BLaER1 treated with 17β-estradiol and CSF1 and Interleukin-3, amounts not matched to agents 10 nM and 100 nM (cell line): Measurements from ENCODE around the gene GRK5.

Experiments used
- H3K27ac ChIP-seq, 11 experiments: shearing (Covaris generic); formaldehyde crosslinking; 2 replicates each; pipeline ENCODE4 v1.8.1; 2022
- H3K27me3 ChIP-seq, 11 experiments: shearing (Covaris generic); formaldehyde crosslinking; 2 replicates each; pipeline ENCODE4 v1.8.1; 2022
- H3K36me3 ChIP-seq, 11 experiments: shearing (Covaris generic); formaldehyde crosslinking; 2 replicates each; pipeline ENCODE4 v1.8.1; 2022
- H3K4me1 ChIP-seq, 10 experiments: shearing (Covaris generic); formaldehyde crosslinking; 2 replicates each; pipeline ENCODE4 v1.8.1; 2022
- H3K4me2 ChIP-seq, 11 experiments: shearing (Covaris generic); formaldehyde crosslinking; 2 replicates each; pipeline ENCODE4 v1.8.1; 2022
- H3K4me3 ChIP-seq, 10 experiments: shearing (Covaris generic); formaldehyde crosslinking; 2 replicates each; pipeline ENCODE4 v1.8.1; 2022
- H3K9ac ChIP-seq, 11 experiments: shearing (Covaris generic); formaldehyde crosslinking; 2 replicates each; pipeline ENCODE4 v1.8.1; 2022
- H3K9me3 ChIP-seq, 11 experiments: shearing (Covaris generic); formaldehyde crosslinking; replicated peaks in 1 of 11; 2 replicates each; pipeline ENCODE4 v1.8.1; 2022
- H4K20me1 ChIP-seq, 11 experiments: shearing (Covaris generic); formaldehyde crosslinking; 2 replicates each; pipeline ENCODE4 v1.8.1; 2022
- Cebpa-rat ChIP-seq, 11 experiments: shearing (Covaris generic); IDR thresholded peaks; 2 replicates each; pipeline ENCODE4 v1.8.1; 2022

GRK5 gene

DNA sequence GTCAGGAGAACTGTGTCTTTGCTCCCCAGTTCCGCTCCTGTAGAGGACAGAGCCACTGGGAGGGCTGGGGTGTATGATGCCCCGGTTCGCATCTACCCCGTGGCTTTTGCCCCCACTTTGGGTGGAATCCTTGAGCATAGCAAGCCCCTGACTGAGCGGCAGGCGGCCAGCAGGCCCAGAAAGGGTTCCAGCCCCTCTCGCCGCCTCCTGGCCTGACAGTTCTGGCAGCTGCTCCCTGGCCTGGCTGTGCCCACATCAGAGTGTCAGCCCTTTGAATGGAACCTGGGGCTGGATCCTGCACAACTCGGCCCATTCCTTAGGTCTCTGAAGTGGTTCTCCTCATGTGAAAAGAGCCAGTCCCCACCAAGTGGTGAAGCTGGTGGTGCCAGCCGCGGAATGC is 106.7 kb downstream of the GRK5 start:
- Histone ChIP-seq H3K27ac (peak overlapping the region in 2 of 11 experiments; percentile 9 to 28; a peak in 1 of 22 replicates), H3K9me3 (no peaks in the 10 kb centered on the region), H3K4me3 (no peak overlapping the region), H3K4me1 (peaks cover 38 to 70% (median 48%) of the 10 kb centered on the region in 10 experiments), H4K20me1 (peaks cover 0 to 96% (median 55%) of the 10 kb centered on the region in 11 experiments; a peak in 19 of 22 replicates), H3K9ac (peak overlapping the region in 4 of 11 experiments; percentile 8 to 36 (median 15); a peak in 1 of 22 replicates), H3K27me3 (peaks cover 88 to 100% (median 96%) of the 10 kb centered on the region in 11 experiments), H3K4me2 (peak overlapping the region; percentile 37 to 85 (median 71)), H3K36me3 (no peaks in the 10 kb centered on the region)
- no peak for TF ChIP-seq Cebpa-rat (IDR thresholded peaks at IDR 0.05)

GRCh38 chr10:119314486-119314885 is 107.1 kb downstream of the GRK5 start:
- Histone ChIP-seq H3K9ac (no peak overlapping the region), H3K27me3 (peaks cover 91 to 100% (median 96%) of the 10 kb centered on the region in 11 experiments), H3K27ac (no peak overlapping the region), H3K9me3 (no peaks in the 10 kb centered on the region), H3K4me1 (peaks cover 35 to 66% (median 43%) of the 10 kb centered on the region in 10 experiments), H3K4me3 (no peak overlapping the region), H3K36me3 (no peaks in the 10 kb centered on the region), H4K20me1 (peaks cover 0 to 96% (median 57%) of the 10 kb centered on the region in 11 experiments; a peak in 19 of 22 replicates), H3K4me2 (peak overlapping the region in 10 of 11 experiments; percentile 37 to 85 (median 70); a peak in 19 of 22 replicates)
- TF ChIP-seq Cebpa-rat (IDR thresholded peaks at IDR 0.05) = no peak

DNA sequence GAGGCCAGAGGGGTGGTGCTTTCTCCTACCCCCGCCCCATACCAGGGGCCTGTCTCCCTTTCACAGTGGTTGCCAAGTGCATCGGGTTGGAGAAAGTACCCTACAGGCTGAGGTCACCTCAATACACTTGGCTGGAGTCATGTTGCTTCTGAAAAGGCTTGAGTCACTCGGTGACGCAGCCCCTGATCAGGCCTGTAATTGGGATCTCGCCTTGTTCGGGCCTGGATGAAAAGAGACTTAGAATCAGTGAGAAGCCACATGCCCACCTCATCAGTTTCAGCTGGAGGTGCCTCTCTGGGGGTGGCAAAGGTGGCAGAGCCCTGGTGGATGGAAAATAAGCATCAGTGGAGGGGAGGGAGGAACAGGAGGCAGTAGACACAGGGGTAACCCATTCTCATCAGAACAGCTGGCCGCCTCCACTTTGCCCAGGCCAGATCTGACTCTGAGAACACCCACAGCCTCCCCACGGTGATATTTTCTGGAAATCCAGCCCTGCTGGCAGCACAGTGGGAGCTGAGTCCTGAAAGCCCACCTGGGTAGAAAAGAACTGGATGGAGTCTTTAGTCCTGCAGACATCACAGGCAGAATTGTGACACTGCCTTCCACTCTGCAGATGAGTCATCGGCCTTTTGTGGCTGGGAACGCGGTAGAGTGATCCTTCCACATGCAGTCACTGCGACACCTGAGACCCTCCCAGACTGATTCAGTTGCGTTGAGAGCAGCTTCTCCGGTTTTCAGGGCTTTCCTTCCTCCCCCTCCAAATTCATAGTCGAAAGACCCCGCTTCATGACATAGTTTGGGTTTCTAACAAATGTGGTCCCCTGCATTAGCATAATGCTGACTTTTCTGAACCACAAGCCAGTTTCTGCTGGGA is 108.0 kb downstream of the GRK5 start:
- no peak overlapping the region for H3K27ac ChIP-seq
- H3K9me3 ChIP-seq = no peaks in the 10 kb centered on the region
- TF ChIP-seq Cebpa-rat (IDR thresholded peaks at IDR 0.05) = peak in 3 of 11 experiments; percentile 12 to 38 (median 18); a peak in 2 of 22 replicates
- no peaks in the 10 kb centered on the region for H3K36me3 ChIP-seq
- H3K4me1 ChIP-seq = peaks cover 33 to 62% (median 39%) of the 10 kb centered on the region in 10 experiments
- peak overlapping the region; percentile 25 to 78 (median 66); a peak in 19 of 22 replicates for H3K4me2 ChIP-seq
- H3K4me3 ChIP-seq = no peak overlapping the region
- no peak overlapping the region for H3K9ac ChIP-seq
- H3K27me3 ChIP-seq = peaks cover 90 to 100% (median 96%) of the 10 kb centered on the region in 11 experiments
- H4K20me1 ChIP-seq = peaks cover 0 to 98% (median 65%) of the 10 kb centered on the region in 11 experiments; a peak in 19 of 22 replicates

- Histone ChIP-seq H3K36me3 (no peaks in the 10 kb centered on the region), H3K4me3 (no peak overlapping the region), H3K4me2 (peak overlapping the region; percentile 8 to 78 (median 66); a peak in 16 of 22 replicates), H4K20me1 (peaks cover 0 to 98% (median 65%) of the 10 kb centered on the region in 11 experiments; a peak in 19 of 22 replicates), H3K4me1 (peaks cover 33 to 62% (median 37%) of the 10 kb centered on the region in 10 experiments), H3K27me3 (peaks cover 90 to 98% (median 93%) of the 10 kb centered on the region in 11 experiments), H3K9me3 (no peaks in the 10 kb centered on the region), H3K27ac (no peak overlapping the region; a peak in 1 of 22 replicates), H3K9ac (no peak overlapping the region)
- no peak for TF ChIP-seq Cebpa-rat (IDR thresholded peaks at IDR 0.05)
Measured at GRCh38 chr10:119316002-119316358, 108.6 kb downstream of the GRK5 start.

- H3K36me3 ChIP-seq = no peaks in the 10 kb centered on the region
- peaks cover 33 to 65% (median 39%) of the 10 kb centered on the region in 10 experiments for H3K4me1 ChIP-seq
- H3K9me3 ChIP-seq = no peaks in the 10 kb centered on the region
- no peak overlapping the region for H3K27ac ChIP-seq
- H3K4me3 ChIP-seq = no peak overlapping the region
- H3K27me3 ChIP-seq = peaks cover 84 to 91% (median 87%) of the 10 kb centered on the region in 11 experiments
- H3K4me2 ChIP-seq = peak overlapping the region in 2 of 11 experiments; percentile 2 to 21; a peak in 1 of 22 replicates
- no peak overlapping the region for H3K9ac ChIP-seq
- no peak for TF ChIP-seq Cebpa-rat (IDR thresholded peaks at IDR 0.05)
- H4K20me1 ChIP-seq = peaks cover 0 to 93% (median 65%) of the 10 kb centered on the region in 11 experiments; a peak in 19 of 22 replicates
Measured at GRCh38 chr10:119316729-119317097, 109.3 kb downstream of the GRK5 start.

- H3K4me1 ChIP-seq = peaks cover 26 to 49% (median 30%) of the 10 kb centered on the region in 10 experiments
- no peak overlapping the region for H3K4me3 ChIP-seq
- no peak for TF ChIP-seq Cebpa-rat (IDR thresholded peaks at IDR 0.05)
- H3K9me3 ChIP-seq = no peaks in the 10 kb centered on the region
- H3K27me3 ChIP-seq = peaks cover 66 to 75% (median 71%) of the 10 kb centered on the region in 11 experiments
- H3K4me2 ChIP-seq = 0 out of 22 replicates have a peak overlapping the region, but pooled peaks of 1 of the 11 experiments have one; percentile 3
- no peak overlapping the region for H3K9ac ChIP-seq
- H3K36me3 ChIP-seq = no peaks in the 10 kb centered on the region
- H4K20me1 ChIP-seq = peaks cover 0 to 88% (median 51%) of the 10 kb centered on the region in 11 experiments; a peak in 19 of 22 replicates
- H3K27ac ChIP-seq = no peak overlapping the region
Measured at GRCh38 chr10:119318411-119319160, 111.2 kb downstream of the GRK5 start.

- H3K9me3 ChIP-seq = no peaks in the 10 kb centered on the region
- H3K4me1 ChIP-seq = peaks cover 18 to 42% (median 22%) of the 10 kb centered on the region in 10 experiments
- H3K27me3 ChIP-seq = peaks cover 58 to 70% (median 64%) of the 10 kb centered on the region in 11 experiments
- H3K4me3 ChIP-seq = no peak overlapping the region
- no peak for TF ChIP-seq Cebpa-rat (IDR thresholded peaks at IDR 0.05)
- H4K20me1 ChIP-seq = peaks cover 0 to 85% (median 43%) of the 10 kb centered on the region in 11 experiments; a peak in 19 of 22 replicates
- no peak overlapping the region for H3K9ac ChIP-seq
- no peaks in the 10 kb centered on the region for H3K36me3 ChIP-seq
- H3K4me2 ChIP-seq = 0 out of 22 replicates have a peak overlapping the region, but pooled peaks of 1 of the 11 experiments have one; percentile 3
- H3K27ac ChIP-seq = no peak overlapping the region
Measured at GRCh38 chr10:119319161-119319919, 112.0 kb downstream of the GRK5 start.

DNA sequence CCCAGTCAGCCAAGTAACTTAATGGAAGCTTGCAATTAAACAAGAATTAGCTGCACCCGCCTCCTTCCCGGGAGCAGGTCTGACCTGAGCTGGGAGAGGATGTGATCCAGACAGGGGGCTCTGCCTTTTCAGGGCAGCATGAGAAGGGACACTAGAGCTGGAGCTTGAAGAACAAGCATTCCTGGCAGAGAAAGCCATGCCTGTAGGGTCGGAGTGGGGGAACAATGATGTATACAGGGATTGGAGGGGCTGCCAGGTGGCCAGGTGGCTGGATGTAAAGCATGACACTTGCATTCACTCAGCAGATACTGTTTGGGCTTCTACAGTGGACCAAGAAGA is 112.5 kb downstream of the GRK5 start:
- Histone ChIP-seq H3K4me1 (peaks cover 13 to 36% (median 17%) of the 10 kb centered on the region in 10 experiments), H3K27me3 (peaks cover 53 to 64% (median 59%) of the 10 kb centered on the region in 11 experiments), H4K20me1 (peaks cover 0 to 79% (median 38%) of the 10 kb centered on the region in 11 experiments; a peak in 18 of 22 replicates), H3K9me3 (no peaks in the 10 kb centered on the region), H3K36me3 (no peaks in the 10 kb centered on the region), H3K4me3 (no peak overlapping the region), H3K27ac (no peak overlapping the region), H3K9ac (no peak overlapping the region), H3K4me2 (no peak overlapping the region)
- TF ChIP-seq Cebpa-rat (IDR thresholded peaks at IDR 0.05) = no peak
